ENCODE results near the gene KCNJ1.
A peak's percentile ranks its signal among the peaks of the same experiment; 100 is the strongest.

The KCNJ1 gene

GRCh38 chr11:128824191-128825049 is 42.7 kb downstream of the KCNJ1 start:
- DNase-seq (ENCODE audit: low spot score), result no peak

DNA sequence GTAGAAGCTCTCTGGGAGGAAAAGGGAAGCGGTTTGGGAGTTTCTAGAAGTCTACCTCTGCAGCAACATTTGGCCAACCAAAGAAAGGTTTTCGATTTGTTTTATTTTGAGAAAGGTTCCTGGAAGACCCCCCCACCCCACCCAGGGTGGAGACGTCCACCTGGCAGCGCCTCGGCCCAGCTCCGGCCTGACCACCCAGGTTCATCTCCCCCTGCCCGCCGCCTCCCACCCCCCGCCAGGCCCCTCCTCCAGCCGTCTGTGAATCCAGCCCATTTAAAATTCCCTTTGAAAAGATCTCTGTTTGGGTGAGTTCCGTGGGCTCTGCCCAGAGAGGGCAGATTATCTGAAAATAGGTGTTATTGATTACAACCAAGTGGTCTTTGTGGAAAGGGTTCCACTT is 43.3 kb downstream of the KCNJ1 start:
- DNase-seq (ENCODE audit: low spot score), result no peak

- DNase-seq (ENCODE audit: low spot score), result no peak
Measured at GRCh38 chr11:128822130-128822529, 45.0 kb downstream of the KCNJ1 start.

GRCh38 chr11:128821556-128821955 is 45.5 kb downstream of the KCNJ1 start:
- peak; percentile 35 for DNase-seq (ENCODE audit: low spot score)

- no peak for DNase-seq (ENCODE audit: low spot score)
Measured at GRCh38 chr11:128819198-128819597, 47.9 kb downstream of the KCNJ1 start.

GRCh38 chr11:128814856-128815705 is 52.0 kb downstream of the KCNJ1 start:
- DNase-seq (ENCODE audit: low spot score), result no peak

DNA sequence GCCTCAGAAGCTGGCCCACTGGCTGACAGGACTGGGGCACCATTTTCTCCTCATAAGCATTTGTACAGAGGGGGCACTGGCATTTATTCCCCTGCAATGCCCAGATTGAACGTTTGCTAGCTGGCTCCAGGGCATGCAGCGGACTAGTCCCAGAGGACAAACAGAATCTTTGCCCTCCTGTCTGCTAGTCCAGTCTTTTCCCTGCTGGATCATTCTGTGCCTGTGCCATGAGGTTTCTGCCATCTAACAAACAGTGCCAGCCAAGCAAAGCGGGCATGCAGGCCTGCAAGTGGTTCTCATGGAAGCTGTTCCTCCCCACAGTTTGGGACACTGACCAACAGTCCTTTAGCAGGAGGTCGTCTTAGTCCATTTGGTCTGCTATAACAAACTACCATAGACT is 53.4 kb downstream of the KCNJ1 start:
- no peak for DNase-seq (ENCODE audit: low spot score)

DNA sequence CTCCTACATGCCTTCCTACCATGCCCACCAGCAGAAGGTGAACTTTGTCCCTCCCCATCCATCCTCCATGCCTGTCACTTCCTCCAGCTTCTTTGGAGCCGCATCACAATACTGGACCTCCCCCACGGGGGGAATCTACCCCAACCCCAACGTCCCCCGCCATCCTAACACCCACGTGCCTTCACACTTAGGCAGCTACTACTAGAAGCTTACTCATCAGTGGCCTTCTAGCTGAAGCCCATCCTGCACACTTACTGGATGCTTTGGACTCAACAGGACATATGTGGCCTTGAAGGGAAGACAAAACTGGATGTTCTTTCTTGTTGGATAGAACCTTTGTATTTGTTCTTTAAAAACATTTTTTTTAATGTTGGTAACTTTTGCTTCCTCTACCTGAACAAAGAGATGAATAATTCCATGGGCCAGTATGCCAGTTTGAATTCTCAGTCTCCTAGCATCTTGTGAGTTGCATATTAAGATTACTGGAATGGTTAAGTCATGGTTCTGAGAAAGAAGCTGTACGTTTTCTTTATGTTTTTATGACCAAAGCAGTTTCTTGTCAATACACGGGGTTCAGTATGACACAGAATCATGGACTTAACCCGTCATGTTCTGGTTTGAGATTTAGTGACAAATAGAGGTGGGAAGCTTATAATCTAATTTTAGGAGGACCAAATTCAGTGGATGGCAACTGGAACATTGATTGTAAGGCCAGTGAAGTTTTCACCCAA is 56.1 kb downstream of the KCNJ1 start:
- no peak for DNase-seq (ENCODE audit: low spot score)

GRCh38 chr11:128809128-128809527 is 58.0 kb downstream of the KCNJ1 start:
- no peak for DNase-seq (ENCODE audit: low spot score)

- DNase-seq (ENCODE audit: low spot score), result no peak
Measured at GRCh38 chr11:128807909-128808308, 59.2 kb downstream of the KCNJ1 start.

GRCh38 chr11:128806506-128807261 is 60.4 kb downstream of the KCNJ1 start:
- DNase-seq (ENCODE audit: low spot score), result no peak

DNA sequence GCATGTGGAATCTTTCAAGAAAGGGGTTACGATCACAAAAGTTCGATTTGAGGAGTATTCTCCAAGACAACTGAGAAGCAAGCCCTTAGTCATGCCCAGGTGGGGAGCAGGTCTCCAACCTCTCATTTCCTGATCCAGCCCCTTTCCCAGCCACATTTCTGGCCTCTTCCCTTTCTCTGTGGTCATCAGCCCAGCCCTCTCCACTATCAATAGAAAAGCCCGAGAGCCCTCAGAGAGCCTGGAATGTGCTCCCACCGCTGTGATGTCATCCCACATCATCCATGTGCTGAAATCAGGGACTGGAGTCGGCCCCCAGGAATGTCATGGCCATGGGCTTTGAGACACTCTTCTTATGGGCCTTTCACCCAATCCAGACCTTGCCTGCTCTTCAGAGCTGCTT is 62.6 kb downstream of the KCNJ1 start:
- DNase-seq (ENCODE audit: low spot score), result no peak

GRCh38 chr11:128803449-128804245 is 63.4 kb downstream of the KCNJ1 start:
- no peak for DNase-seq (ENCODE audit: low spot score)

DNA sequence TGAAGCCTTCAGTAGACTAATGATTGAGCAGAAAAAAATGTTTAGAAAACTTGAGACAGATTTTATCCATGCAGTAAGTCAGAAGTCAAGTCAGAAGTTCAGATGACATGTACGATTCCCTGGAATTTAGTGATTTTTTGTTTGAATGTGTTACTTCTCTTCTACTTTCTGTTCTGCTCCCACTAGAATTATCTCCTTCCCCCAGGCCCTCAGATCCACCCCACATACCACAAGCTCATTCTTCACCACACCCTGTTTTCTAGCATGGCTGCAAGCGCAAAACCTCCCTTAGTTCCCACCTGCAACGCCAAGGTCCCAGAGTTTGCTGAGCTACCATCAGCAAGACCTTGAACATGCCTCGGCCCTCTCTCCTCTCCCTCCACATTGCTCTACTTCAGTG is 64.1 kb downstream of the KCNJ1 start:
- DNase-seq (ENCODE audit: low spot score), result no peak

DNA sequence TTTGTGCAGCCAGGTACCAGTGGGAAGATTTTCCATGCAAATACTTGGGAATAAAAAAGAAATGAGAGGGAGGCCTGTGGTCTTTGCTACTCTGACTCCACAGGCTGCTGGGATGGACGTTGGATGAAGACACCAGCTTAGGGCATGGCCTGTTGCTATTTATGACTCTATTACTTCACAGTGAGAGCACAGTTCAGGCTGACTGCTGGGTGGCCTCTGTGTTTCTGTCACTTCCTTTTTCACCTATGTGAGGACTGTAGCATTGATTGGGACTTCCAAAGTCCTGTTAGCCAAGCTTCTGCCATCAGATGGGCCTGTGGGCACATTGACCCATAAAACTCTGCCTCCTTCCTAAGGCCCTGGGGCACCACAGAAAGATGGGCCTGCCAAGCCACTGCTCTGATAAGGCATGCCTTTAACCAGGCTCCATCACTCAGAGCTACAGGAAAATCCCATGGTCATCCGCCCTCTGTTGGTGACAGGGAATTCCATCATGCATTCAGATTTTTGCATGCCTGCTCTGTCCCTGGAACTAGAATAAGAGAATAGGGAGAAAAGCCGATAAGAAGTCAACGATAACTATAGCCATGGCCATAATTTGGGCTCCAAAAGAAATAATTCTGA is 64.6 kb downstream of the KCNJ1 start:
- peak; percentile 13 for DNase-seq (ENCODE audit: low spot score)

DNA sequence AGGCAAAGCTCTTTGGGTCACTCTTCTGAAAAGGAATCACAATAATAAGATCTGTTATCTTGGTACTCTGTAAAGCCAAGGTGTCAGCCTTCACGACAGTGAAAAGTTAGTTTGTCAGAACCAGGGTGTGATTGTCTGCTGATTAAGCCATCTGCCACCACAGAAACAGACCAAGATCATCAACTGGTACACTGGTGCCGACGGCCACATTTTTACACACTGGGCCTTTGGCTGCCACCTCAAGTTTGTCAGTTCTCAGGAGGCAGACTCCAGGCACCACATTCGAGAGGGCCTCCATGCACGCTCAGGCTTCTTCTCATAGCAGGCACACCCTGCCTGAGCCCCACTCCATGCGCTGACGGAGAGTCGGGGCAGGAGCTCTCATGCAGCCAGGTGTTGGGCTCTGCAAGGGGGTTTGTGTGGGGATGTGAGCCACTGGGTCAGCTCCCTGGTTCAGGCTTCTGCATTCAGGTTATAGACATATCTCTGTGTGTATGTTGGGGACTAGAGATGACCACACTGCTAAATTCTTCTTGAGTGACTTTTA is 66.2 kb downstream of the KCNJ1 start:
- no peak for DNase-seq (ENCODE audit: low spot score)

DNA sequence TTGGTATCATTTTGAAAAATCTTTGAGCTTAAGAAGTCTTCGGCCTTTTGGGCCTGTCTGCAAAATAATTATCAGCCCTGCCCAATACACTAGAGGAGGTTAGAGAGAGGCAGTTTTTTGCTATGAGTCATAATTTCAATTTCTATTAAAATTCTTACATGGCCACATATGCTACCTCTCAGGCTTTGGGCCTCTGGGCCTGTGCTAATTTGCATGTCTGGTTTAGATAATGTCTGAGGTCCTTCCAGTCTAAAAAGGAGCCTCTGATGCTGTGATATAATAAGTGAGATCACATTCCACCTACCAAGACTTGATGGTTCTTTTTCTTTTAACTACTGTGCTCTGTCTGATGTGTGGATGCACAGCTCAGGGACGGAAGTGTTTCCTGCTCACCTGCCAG is 70.8 kb downstream of the KCNJ1 start:
- DNase-seq (ENCODE audit: low spot score), result no peak

DNA sequence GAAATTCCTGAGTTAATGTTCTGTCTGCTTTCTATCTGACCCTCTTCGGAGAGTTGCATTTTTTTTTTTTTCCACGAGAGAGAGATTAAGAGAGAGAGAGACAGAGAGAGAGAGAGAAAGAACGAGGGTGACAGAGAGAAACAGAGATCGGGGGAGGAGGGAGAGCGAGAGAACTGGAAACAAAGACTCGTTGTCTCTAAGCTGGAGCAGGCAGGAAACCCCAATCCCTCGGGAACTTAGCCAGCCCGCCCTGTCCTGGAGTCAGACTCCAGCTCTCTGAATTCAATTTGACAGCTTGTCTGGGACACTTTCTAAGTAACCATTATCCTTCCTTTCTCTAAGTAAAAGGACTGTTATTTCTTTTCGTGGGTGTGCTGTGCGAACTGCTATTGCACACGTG is 76.9 kb downstream of the KCNJ1 start:
- DNase-seq (ENCODE audit: low spot score), result peak; percentile 11

DNA sequence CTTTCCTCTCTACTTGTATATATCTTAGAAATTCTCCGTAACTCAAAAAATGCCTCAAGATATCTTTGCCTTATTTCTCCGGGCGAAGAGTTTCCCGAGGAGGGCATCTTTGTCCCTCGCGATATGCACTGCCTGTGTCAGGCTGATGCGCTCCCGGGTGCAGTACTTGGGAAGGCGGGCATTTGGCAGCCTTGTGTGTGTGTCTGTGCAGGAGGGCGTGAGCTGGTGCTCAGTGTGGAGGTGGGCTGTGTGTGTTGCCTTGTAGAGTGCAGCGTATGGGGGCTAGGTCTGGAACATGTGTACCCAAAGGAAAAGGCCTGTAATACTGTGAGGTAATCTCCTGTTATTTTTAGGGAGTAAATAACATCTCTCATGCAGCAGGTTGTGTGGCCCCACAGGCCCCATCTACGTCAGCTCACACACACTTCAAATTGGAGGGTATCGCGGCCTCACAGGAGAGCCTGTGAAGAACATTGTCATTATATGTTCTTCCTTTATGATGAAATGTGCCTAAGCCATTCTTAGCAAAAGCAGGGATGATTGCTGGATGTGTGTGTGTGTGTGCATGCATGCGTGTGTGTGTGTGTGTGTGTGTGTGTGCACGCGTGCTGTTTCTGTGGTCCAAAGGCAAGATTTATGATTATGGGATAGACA is 77.5 kb downstream of the KCNJ1 start:
- DNase-seq (ENCODE audit: low spot score), result no peak
